ENCODE results near the gene SCN2A.
"Not testable (repeated sequence)": the region's sequence is repeated elsewhere in the genome, so short reads cannot be mapped to it uniquely, and the experiment has no call there.

SCN2A gene

GRCh38 chr2:165256618-165257017 lies 17.4 kb downstream of the SCN2A start:
- ATAC-seq: no peak

- ATAC-seq: not testable (repeated sequence)
These were observed 21.1 kb downstream of the SCN2A start for GRCh38 chr2:165260347-165260746.

GRCh38 chr2:165268754-165269153 lies 29.5 kb downstream of the SCN2A start:
- peak; percentile 36 to 53 for ATAC-seq

- no peak for ATAC-seq
These were observed 34.0 kb downstream of the SCN2A start for GRCh38 chr2:165273176-165273575.

- no peak for ATAC-seq
These were observed 35.5 kb downstream of the SCN2A start for GRCh38 chr2:165274698-165275097.

GRCh38 chr2:165275932-165276331 lies 36.7 kb downstream of the SCN2A start:
- ATAC-seq: no peak

- no peak for ATAC-seq
These were observed 38.1 kb downstream of the SCN2A start for GRCh38 chr2:165277295-165277694.

- no peak for ATAC-seq
These were observed 38.8 kb downstream of the SCN2A start for GRCh38 chr2:165277860-165278656.

GRCh38 chr2:165280356-165280755 lies 41.1 kb downstream of the SCN2A start:
- peak in 1 of 2 donors; percentile 17 for ATAC-seq

- ATAC-seq: no peak
These were observed 42.2 kb downstream of the SCN2A start for GRCh38 chr2:165281387-165281786.

- no peak for ATAC-seq
These were observed 44.1 kb downstream of the SCN2A start for GRCh38 chr2:165283342-165283741.

- no peak for ATAC-seq
These were observed 48.0 kb downstream of the SCN2A start for GRCh38 chr2:165287094-165287778.

GRCh38 chr2:165289069-165289468 lies 49.9 kb downstream of the SCN2A start:
- no peak for ATAC-seq

GRCh38 chr2:165293440-165294420 lies 54.5 kb downstream of the SCN2A start:
- peak; percentile 97 to 98 for ATAC-seq

GRCh38 chr2:165294912-165295311 lies 55.7 kb downstream of the SCN2A start:
- ATAC-seq: no peak

- ATAC-seq: no peak
These were observed 56.4 kb downstream of the SCN2A start for GRCh38 chr2:165295643-165296042.

GRCh38 chr2:165305391-165306096 lies 66.3 kb downstream of the SCN2A start:
- ATAC-seq: no peak

GRCh38 chr2:165307317-165307716 lies 68.1 kb downstream of the SCN2A start:
- no peak for ATAC-seq

- ATAC-seq: no peak
These were observed 72.7 kb downstream of the SCN2A start for GRCh38 chr2:165311949-165312348.

- ATAC-seq: no peak
These were observed 73.8 kb downstream of the SCN2A start for GRCh38 chr2:165312999-165313398.

GRCh38 chr2:165313509-165313908 lies 74.3 kb downstream of the SCN2A start:
- no peak for ATAC-seq

GRCh38 chr2:165328272-165328671 lies 89.1 kb downstream of the SCN2A start:
- no peak for ATAC-seq

All from activated CD4-positive, CD25-positive, alpha-beta regulatory T cell treated with anti-CD3 and anti-CD28 coated beads, Interleukin-2, amount 50 U/mL, for 24 hours (primary cell).